ENCODE results near the gene AP2A1.

AP2A1 gene

DNA sequence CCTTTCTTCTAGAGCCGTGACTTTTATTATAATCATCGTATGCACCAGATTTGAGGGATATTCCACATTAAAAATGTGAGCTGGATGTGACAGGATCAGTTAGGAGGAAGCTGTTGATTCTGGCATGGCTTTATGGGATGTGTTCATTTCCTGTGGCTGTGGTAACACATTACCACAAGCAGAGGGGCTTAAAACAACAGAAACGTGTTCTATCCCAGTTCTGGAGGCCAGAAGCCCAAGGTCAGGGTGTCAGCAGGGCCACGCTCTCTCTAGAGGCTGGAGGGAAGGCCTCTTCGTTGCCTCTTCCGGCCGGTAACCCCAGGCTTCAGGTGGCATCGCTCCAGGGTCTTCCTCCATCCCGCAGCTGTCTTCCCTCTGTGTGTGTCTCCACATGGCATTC lies 65.8 kb downstream of the AP2A1 start:
- no peak overlapping the region for H4K5ac ChIP-seq (ENCODE audit: low read length)
- H3K36me3 ChIP-seq (ENCODE audit: control insufficient read depth, insufficient read depth, low read length): peaks cover 1% of the 10 kb centered on the region
- no peak overlapping the region for H3K18ac ChIP-seq (ENCODE audit: low read length)

DNA sequence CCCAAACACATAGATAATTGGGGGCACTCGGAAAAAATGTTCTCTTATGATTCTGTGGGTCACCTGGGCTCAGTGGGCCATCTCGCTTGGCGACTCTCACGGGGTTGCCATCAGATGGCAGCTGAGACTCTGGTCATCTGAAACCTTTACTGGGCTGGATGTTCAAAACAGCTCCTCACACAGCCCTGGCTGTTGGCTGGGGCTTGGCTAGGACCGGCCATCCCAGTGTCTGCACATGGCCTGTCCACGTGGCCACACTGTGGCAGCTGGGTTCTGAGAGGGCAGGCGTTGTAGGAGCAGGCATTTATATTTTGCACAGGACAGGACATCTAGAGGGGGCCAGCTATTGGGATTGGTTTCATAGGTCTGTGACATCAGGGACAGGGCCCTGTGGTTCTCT lies 66.8 kb downstream of the AP2A1 start:
- H2AK5ac ChIP-seq (ENCODE audit: low read length): no peak overlapping the region
- DNase-seq: no peak
- H3K27ac ChIP-seq (ENCODE audit: low read depth, low read length): no peak overlapping the region
- H3K27me3 ChIP-seq (ENCODE audit: insufficient read depth, low read length, poor library complexity): no peaks in the 10 kb centered on the region
- H3K4me2 ChIP-seq (ENCODE audit: low read length): no peak overlapping the region
- H2BK120ac ChIP-seq (ENCODE audit: low read depth, low read length): no peak overlapping the region
- no peak overlapping the region for H3K9ac ChIP-seq (ENCODE audit: low read length)
- H4K5ac ChIP-seq (ENCODE audit: low read length): no peak overlapping the region
- H2BK5ac ChIP-seq (ENCODE audit: low read length): no peak overlapping the region
- no peak overlapping the region for H4K8ac ChIP-seq (ENCODE audit: low read depth, low read length)
- no peaks in the 10 kb centered on the region for H3K79me2 ChIP-seq (ENCODE audit: control insufficient read depth, insufficient read depth, low read length)
- no peak overlapping the region for H3K56ac ChIP-seq (ENCODE audit: low read length)
- H3K79me1 ChIP-seq (ENCODE audit: low read length): no peaks in the 10 kb centered on the region
- no peak overlapping the region for H3K4me3 ChIP-seq (ENCODE audit: low read length)
- no peaks in the 10 kb centered on the region for H3K4me1 ChIP-seq (ENCODE audit: control insufficient read depth, low read depth, low read length)
- H2BK15ac ChIP-seq (replicated peaks; ENCODE audit: low read depth): no peak overlapping the region
- no peak overlapping the region for H3K23ac ChIP-seq (ENCODE audit: low read length)
- peaks cover 1% of the 10 kb centered on the region for H3K36me3 ChIP-seq (ENCODE audit: control insufficient read depth, insufficient read depth, low read length)
- no CpG with 5 or more reads among the region's 7 CpGs for WGBS (ENCODE audit: extremely low coverage, insufficient coverage, low lambda C conversion rate)
- no peak overlapping the region for H3K18ac ChIP-seq (ENCODE audit: low read length)
- H3K4ac ChIP-seq (ENCODE audit: low read depth, low read length): no peak overlapping the region

More for the DNA sequence above, 65.8 kb downstream of the AP2A1 start:
- Histone ChIP-seq H3K23ac (ENCODE audit: low read length) (no peak overlapping the region), H3K79me2 (ENCODE audit: control insufficient read depth, insufficient read depth, low read length) (no peaks in the 10 kb centered on the region), H3K27me3 (ENCODE audit: insufficient read depth, low read length, poor library complexity) (no peaks in the 10 kb centered on the region), H3K9ac (ENCODE audit: low read length) (no peak overlapping the region), H2BK5ac (ENCODE audit: low read length) (no peak overlapping the region), H3K56ac (ENCODE audit: low read length) (no peak overlapping the region), H2BK120ac (ENCODE audit: low read depth, low read length) (no peak overlapping the region), H4K8ac (ENCODE audit: low read depth, low read length) (no peak overlapping the region), H3K4ac (ENCODE audit: low read depth, low read length) (no peak overlapping the region), H3K27ac (ENCODE audit: low read depth, low read length) (no peak overlapping the region), H3K4me1 (ENCODE audit: control insufficient read depth, low read depth, low read length) (no peaks in the 10 kb centered on the region), H3K79me1 (ENCODE audit: low read length) (no peaks in the 10 kb centered on the region), H3K4me2 (ENCODE audit: low read length) (no peak overlapping the region), H2BK15ac (replicated peaks; ENCODE audit: low read depth) (no peak overlapping the region), H3K4me3 (ENCODE audit: low read length) (no peak overlapping the region), H2AK5ac (ENCODE audit: low read length) (no peak overlapping the region)
- no CpG with 5 or more reads among the region's 9 CpGs for WGBS (ENCODE audit: extremely low coverage, insufficient coverage, low lambda C conversion rate)
- DNase-seq: no peak

DNA sequence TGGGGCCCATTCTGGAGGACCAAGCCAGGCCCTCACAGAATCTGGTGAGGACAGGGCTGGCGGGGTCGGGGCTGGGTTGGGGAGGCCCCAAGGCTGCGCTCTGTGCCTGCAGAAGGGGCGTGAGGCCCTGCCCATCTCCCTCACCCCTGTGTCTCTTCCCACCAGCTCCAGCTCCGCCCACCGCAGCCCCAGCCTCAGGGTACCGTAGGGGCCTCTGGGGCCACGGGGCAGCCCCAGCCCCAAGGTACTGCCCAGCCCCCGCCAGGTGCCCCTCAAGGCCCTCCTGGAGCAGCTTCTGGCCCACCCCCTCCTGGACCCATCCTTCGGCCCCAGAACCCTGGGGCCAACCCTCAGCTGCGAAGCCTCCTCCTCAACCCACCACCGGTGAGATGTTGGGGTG lies 68.8 kb downstream of the AP2A1 start:
- Histone ChIP-seq H2BK5ac (ENCODE audit: low read length) (no peak overlapping the region), H3K79me2 (ENCODE audit: control insufficient read depth, insufficient read depth, low read length) (no peaks in the 10 kb centered on the region), H2AK5ac (ENCODE audit: low read length) (no peak overlapping the region), H3K4me2 (ENCODE audit: low read length) (no peak overlapping the region), H3K36me3 (ENCODE audit: control insufficient read depth, insufficient read depth, low read length) (peaks cover 1% of the 10 kb centered on the region), H3K9ac (ENCODE audit: low read length) (no peak overlapping the region), H3K27me3 (ENCODE audit: insufficient read depth, low read length, poor library complexity) (no peaks in the 10 kb centered on the region), H3K56ac (ENCODE audit: low read length) (no peak overlapping the region), H3K4ac (ENCODE audit: low read depth, low read length) (no peak overlapping the region), H3K79me1 (ENCODE audit: low read length) (no peaks in the 10 kb centered on the region), H3K18ac (ENCODE audit: low read length) (no peak overlapping the region), H4K5ac (ENCODE audit: low read length) (no peak overlapping the region), H2BK120ac (ENCODE audit: low read depth, low read length) (no peak overlapping the region), H3K4me3 (ENCODE audit: low read length) (no peak overlapping the region), H2BK15ac (replicated peaks; ENCODE audit: low read depth) (no peak overlapping the region), H3K23ac (ENCODE audit: low read length) (no peak overlapping the region), H4K8ac (ENCODE audit: low read depth, low read length) (no peak overlapping the region), H3K4me1 (ENCODE audit: control insufficient read depth, low read depth, low read length) (no peaks in the 10 kb centered on the region), H3K27ac (ENCODE audit: low read depth, low read length) (no peak overlapping the region)
- no peak for DNase-seq
- WGBS (ENCODE audit: extremely low coverage, insufficient coverage, low lambda C conversion rate): no CpG with 5 or more reads among the region's 12 CpGs

DNA sequence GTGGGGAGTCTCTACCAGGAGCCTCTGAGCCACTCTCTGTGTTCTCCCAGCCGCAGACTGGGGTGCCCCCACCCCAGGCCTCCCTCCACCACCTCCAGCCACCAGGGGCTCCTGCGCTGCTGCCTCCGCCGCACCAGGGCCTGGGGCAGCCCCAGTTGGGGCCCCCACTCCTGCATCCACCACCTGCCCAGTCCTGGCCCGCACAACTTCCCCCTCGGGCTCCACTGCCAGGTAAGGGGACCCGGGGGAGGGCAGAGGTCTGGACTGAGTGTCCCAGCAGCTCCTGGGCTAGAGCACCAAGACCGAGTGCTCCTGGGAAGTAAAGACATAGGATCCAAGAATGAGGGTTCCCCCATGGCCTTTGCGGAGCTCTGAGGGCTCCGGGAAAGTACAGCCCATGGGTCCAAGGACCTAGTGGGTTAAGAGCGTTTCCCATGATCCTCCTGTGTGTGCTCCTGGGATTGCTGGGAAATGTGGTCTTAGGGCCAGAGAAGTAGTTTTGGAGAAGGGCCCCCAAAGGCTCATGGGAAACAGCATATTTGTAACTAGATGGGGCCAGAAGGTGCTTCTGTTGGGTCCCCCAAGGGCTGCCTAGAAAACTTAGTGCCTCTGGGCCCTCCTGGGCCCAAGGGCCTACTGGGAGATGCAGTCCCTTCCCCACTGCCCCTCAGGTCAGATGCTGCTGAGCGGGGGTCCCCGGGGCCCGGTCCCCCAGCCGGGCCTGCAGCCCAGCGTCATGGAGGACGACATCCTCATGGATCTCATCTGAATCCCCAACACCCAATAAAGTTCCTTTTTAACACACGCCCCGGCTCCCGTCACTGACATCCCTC lies 69.6 kb downstream of the AP2A1 start:
- no peak for DNase-seq
- H3K4me3 ChIP-seq (ENCODE audit: low read length): no peak overlapping the region
- H3K36me3 ChIP-seq (ENCODE audit: control insufficient read depth, insufficient read depth, low read length): peaks cover 1% of the 10 kb centered on the region
- H3K23ac ChIP-seq (ENCODE audit: low read length): no peak overlapping the region
- no peak overlapping the region for H3K9ac ChIP-seq (ENCODE audit: low read length)
- no peaks in the 10 kb centered on the region for H3K27me3 ChIP-seq (ENCODE audit: insufficient read depth, low read length, poor library complexity)
- no peak overlapping the region for H3K56ac ChIP-seq (ENCODE audit: low read length)
- no peak overlapping the region for H4K8ac ChIP-seq (ENCODE audit: low read depth, low read length)
- H3K79me2 ChIP-seq (ENCODE audit: control insufficient read depth, insufficient read depth, low read length): no peaks in the 10 kb centered on the region
- no peak overlapping the region for H4K5ac ChIP-seq (ENCODE audit: low read length)
- no peak overlapping the region for H3K18ac ChIP-seq (ENCODE audit: low read length)
- no peak overlapping the region for H3K4me2 ChIP-seq (ENCODE audit: low read length)
- H3K4me1 ChIP-seq (ENCODE audit: control insufficient read depth, low read depth, low read length): no peaks in the 10 kb centered on the region
- H3K4ac ChIP-seq (ENCODE audit: low read depth, low read length): no peak overlapping the region
- no peaks in the 10 kb centered on the region for H3K79me1 ChIP-seq (ENCODE audit: low read length)
- WGBS (ENCODE audit: extremely low coverage, insufficient coverage, low lambda C conversion rate): no CpG with 5 or more reads among the region's 20 CpGs
- no peak overlapping the region for H2BK5ac ChIP-seq (ENCODE audit: low read length)
- no peak overlapping the region for H2AK5ac ChIP-seq (ENCODE audit: low read length)
- no peak overlapping the region for H2BK120ac ChIP-seq (ENCODE audit: low read depth, low read length)
- no peak overlapping the region for H2BK15ac ChIP-seq (replicated peaks; ENCODE audit: low read depth)
- H3K27ac ChIP-seq (ENCODE audit: low read depth, low read length): no peak overlapping the region

DNA sequence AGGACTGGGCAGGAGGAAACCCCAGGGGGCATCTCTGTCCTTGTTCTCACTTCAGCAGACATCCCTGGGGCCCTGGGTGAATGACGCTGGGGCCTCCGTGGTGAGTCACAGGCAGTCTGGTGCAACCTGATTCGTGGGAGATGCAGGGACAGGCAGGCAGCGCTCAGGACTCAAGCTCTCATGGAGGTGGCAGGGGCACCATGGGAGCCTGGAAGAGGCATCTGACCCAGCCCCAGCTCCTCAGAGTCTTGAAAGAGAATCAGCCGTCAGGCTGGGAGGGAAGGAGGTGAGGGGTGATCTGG lies 70.2 kb downstream of the AP2A1 start:
- no peak overlapping the region for H2AK5ac ChIP-seq (ENCODE audit: low read length)
- no peak overlapping the region for H4K8ac ChIP-seq (ENCODE audit: low read depth, low read length)
- no peak overlapping the region for H3K18ac ChIP-seq (ENCODE audit: low read length)
- H2BK120ac ChIP-seq (ENCODE audit: low read depth, low read length): no peak overlapping the region
- no peak overlapping the region for H3K4me2 ChIP-seq (ENCODE audit: low read length)
- H3K79me1 ChIP-seq (ENCODE audit: low read length): no peaks in the 10 kb centered on the region
- no peak overlapping the region for H2BK15ac ChIP-seq (replicated peaks; ENCODE audit: low read depth)
- no peak overlapping the region for H3K27ac ChIP-seq (ENCODE audit: low read depth, low read length)
- H4K5ac ChIP-seq (ENCODE audit: low read length): no peak overlapping the region
- peaks cover 1% of the 10 kb centered on the region for H3K36me3 ChIP-seq (ENCODE audit: control insufficient read depth, insufficient read depth, low read length)
- no peak overlapping the region for H3K56ac ChIP-seq (ENCODE audit: low read length)
- no peak overlapping the region for H3K9ac ChIP-seq (ENCODE audit: low read length)
- no peak overlapping the region for H3K4me3 ChIP-seq (ENCODE audit: low read length)
- WGBS (ENCODE audit: extremely low coverage, insufficient coverage, low lambda C conversion rate): no CpG with 5 or more reads among the region's 5 CpGs
- H2BK5ac ChIP-seq (ENCODE audit: low read length): no peak overlapping the region
- no peaks in the 10 kb centered on the region for H3K27me3 ChIP-seq (ENCODE audit: insufficient read depth, low read length, poor library complexity)
- no peaks in the 10 kb centered on the region for H3K79me2 ChIP-seq (ENCODE audit: control insufficient read depth, insufficient read depth, low read length)
- no peak overlapping the region for H3K23ac ChIP-seq (ENCODE audit: low read length)
- no peak for DNase-seq
- H3K4me1 ChIP-seq (ENCODE audit: control insufficient read depth, low read depth, low read length): no peaks in the 10 kb centered on the region
- no peak overlapping the region for H3K4ac ChIP-seq (ENCODE audit: low read depth, low read length)

GRCh38 chr19:49837425-49837824 lies 70.6 kb downstream of the AP2A1 start:
- Histone ChIP-seq H3K4ac (ENCODE audit: low read depth, low read length) (no peak overlapping the region), H3K27me3 (ENCODE audit: insufficient read depth, low read length, poor library complexity) (no peaks in the 10 kb centered on the region), H2AK5ac (ENCODE audit: low read length) (no peak overlapping the region), H3K9ac (ENCODE audit: low read length) (no peak overlapping the region), H3K79me1 (ENCODE audit: low read length) (no peaks in the 10 kb centered on the region), H3K23ac (ENCODE audit: low read length) (no peak overlapping the region), H3K56ac (ENCODE audit: low read length) (no peak overlapping the region), H3K36me3 (ENCODE audit: control insufficient read depth, insufficient read depth, low read length) (no peaks in the 10 kb centered on the region), H4K5ac (ENCODE audit: low read length) (no peak overlapping the region), H3K4me3 (ENCODE audit: low read length) (no peak overlapping the region), H2BK120ac (ENCODE audit: low read depth, low read length) (no peak overlapping the region), H2BK15ac (replicated peaks; ENCODE audit: low read depth) (no peak overlapping the region), H3K18ac (ENCODE audit: low read length) (no peak overlapping the region), H3K4me1 (ENCODE audit: control insufficient read depth, low read depth, low read length) (no peaks in the 10 kb centered on the region), H3K79me2 (ENCODE audit: control insufficient read depth, insufficient read depth, low read length) (no peaks in the 10 kb centered on the region), H3K4me2 (ENCODE audit: low read length) (no peak overlapping the region), H4K8ac (ENCODE audit: low read depth, low read length) (no peak overlapping the region), H3K27ac (ENCODE audit: low read depth, low read length) (no peak overlapping the region), H2BK5ac (ENCODE audit: low read length) (no peak overlapping the region)
- DNase-seq: no peak
- no CpG with 5 or more reads among the region's 9 CpGs for WGBS (ENCODE audit: extremely low coverage, insufficient coverage, low lambda C conversion rate)
